LNCaP clone FGC (cell line): ENCODE results near the gene CCDC180.
"Not testable (repeated sequence)": the region's sequence is repeated elsewhere in the genome, so short reads cannot be mapped to it uniquely, and the experiment has no call there.

Source experiments
- DNase-seq: peaks from one replicate; pipeline ENCODE4 v3.0.0-alpha.2; 2011; ENCODE audit warnings: low read depth
- H3K4me3 ChIP-seq: 2 replicates; pipeline ENCODE4 v1.5.1; 2011; ENCODE audit warnings: mild to moderate bottlenecking, low read depth, low read length, control low read depth
- CTCF ChIP-seq: IDR thresholded peaks from 2 replicates; pipeline ENCODE4 v1.5.1; 2012; ENCODE audit warnings: mild to moderate bottlenecking; ENCODE audit not compliant: control insufficient read depth, insufficient read depth; ENCODE audit errors: extremely low read depth

Gene CCDC180

DNA sequence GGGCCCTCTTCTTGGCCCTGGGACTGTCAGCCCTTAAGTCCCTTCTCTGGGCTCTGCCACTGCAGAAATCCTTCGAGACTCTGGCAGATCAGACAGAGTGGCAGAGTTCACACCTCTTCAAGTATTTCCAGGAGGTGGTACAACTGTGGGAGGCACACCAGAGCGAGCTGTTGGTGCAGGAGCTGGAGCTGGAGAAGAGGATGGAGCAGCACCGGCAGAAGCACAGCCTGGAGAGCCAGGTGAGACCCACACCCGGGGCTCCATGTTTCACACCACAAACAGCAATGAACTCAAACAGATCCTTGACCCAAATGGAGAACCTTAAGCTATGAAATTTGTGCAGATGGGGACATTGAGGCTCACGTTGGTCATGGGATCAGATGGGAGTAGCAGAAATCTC, 17.5 kb downstream of the CCDC180 start:
- H3K4me3 ChIP-seq: no peak overlapping the region
- no peak for DNase-seq
- no peak for TF ChIP-seq CTCF

- no peak for TF ChIP-seq CTCF
- no peak overlapping the region for H3K4me3 ChIP-seq
- no peak for DNase-seq
These were observed 20.1 kb downstream of the CCDC180 start for GRCh38 chr9:97327562-97327961.

- no peak overlapping the region for H3K4me3 ChIP-seq
- no peak for TF ChIP-seq CTCF
These were observed 25.5 kb downstream of the CCDC180 start for GRCh38 chr9:97332993-97333392.

DNA sequence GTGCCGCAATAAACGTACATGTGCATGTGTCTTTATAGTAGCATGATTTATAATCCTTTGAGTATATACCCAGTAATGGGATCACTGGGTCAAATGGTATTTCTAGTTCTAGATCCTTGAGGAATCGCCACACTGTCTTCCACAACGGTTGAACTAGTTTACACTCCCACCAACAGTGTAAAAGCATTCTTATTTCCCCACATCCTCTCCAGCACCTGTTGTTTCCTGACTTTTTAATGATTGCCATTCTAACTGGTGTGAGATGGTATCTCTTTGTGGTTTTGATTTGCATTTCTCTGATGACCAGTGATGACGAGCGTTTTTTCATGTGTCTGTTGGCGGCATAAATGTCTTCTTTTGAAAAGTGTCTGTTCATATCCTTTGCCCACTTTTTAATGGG, 28.2 kb downstream of the CCDC180 start:
- not testable (repeated sequence) for DNase-seq, H3K4me3 ChIP-seq

More at GRCh38 chr9:97332993-97333392, 25.5 kb downstream of the CCDC180 start:
- DNase-seq: no peak

DNA sequence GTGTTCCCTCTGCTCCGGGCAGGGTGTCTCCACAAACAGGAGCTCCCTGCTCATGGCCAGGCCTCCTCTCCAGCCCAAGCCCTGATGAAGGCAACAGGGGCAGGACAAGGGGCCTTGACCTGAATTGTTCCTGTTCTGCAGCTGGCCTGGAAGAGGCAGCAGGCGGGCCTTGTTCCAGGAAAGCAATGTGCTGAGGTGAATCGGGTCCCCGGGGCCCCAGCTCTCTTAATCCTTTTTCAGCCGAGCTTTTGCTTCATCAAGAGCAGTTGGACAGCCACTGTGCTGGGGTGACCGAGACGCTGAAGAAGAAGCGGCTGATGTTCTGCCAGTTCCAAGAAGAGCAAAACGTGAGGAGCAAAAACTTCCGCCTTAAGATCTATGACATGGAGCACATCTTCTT, 41.4 kb downstream of the CCDC180 start:
- no peak for TF ChIP-seq CTCF

DNA sequence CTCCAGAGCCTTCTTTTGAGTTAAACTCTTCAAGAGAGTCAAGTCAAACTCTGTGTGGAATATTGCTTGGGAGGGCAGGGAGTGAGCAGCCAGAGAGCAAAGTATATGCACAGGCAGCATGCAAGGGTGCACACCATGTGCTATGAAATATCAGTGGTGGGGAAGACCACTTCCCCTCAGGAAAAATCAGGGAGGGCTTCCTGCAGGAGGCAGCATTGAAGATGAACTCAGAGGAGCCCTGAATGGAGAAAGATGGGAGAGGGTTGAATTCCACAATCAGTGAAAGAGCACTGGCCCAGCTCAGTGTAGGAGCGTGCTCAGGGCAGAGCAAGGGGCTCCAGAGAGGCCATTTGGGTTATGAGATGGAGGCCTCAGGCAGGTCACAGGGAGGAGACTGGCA, 41.9 kb downstream of the CCDC180 start:
- no peak for TF ChIP-seq CTCF
- DNase-seq: no peak
- no peak overlapping the region for H3K4me3 ChIP-seq

More for the DNA sequence above, 41.4 kb downstream of the CCDC180 start:
- no peak for DNase-seq
- H3K4me3 ChIP-seq: no peak overlapping the region

DNA sequence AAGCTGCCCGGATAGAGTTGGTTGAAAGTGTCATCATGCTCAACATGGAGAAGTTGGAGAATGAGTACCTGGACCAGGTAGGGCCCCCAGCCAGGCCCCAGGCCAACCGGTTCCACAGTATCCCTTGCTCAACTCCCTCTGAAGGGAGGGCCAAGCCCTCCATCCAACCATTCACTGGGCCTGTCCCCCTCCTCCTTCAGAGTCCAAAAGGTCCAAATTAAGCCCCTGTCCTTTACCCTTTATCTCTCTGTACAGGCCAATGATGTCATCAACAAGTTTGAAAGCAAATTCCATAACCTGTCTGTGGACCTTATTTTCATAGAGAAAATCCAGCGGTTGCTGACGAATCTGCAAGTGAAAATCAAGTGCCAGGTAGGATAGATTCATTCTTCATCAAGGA, 47.2 kb downstream of the CCDC180 start:
- DNase-seq: no peak
- no peak overlapping the region for H3K4me3 ChIP-seq
- no peak for TF ChIP-seq CTCF
